ENCODE data around the gene RFTN1.

Gene RFTN1

DNA sequence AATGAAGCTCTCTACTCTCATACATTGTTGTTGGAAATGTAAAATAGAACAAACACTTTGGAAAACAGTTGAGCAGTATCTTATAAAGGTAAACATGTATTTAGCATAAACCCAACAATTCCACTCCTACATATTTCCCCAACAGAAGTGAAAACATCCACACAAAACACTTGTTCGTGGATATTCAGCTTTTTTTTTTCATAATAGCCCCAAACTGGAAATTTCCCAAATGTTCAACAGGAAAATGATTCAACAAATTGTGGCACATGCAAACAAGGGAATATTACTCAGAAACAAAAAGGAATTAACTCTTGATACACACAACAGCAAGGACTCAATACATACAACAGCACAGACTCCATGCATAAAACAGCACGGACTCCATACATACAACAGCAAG, 28.5 kb downstream of the RFTN1 start:
- no peak for DNase-seq

DNA sequence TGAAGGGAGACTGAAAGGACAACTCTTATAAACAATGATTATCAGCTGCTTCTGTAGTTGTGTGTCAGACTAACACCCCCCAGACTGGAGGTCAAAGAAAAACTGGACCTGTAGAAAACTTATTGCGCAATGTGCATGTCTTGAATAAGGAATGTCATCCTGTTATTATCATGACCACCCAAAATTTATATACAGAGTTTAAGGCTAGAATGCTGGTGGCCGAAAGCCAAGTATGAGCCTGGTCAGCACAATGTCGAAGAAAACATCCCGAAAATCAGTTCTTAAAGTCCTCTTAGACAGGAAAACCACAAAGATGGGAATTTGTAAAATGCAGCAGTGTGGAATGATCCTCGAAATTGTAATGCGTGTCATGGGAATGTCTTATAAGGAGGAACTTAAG, 29.3 kb downstream of the RFTN1 start:
- DNase-seq, result no peak

DNA sequence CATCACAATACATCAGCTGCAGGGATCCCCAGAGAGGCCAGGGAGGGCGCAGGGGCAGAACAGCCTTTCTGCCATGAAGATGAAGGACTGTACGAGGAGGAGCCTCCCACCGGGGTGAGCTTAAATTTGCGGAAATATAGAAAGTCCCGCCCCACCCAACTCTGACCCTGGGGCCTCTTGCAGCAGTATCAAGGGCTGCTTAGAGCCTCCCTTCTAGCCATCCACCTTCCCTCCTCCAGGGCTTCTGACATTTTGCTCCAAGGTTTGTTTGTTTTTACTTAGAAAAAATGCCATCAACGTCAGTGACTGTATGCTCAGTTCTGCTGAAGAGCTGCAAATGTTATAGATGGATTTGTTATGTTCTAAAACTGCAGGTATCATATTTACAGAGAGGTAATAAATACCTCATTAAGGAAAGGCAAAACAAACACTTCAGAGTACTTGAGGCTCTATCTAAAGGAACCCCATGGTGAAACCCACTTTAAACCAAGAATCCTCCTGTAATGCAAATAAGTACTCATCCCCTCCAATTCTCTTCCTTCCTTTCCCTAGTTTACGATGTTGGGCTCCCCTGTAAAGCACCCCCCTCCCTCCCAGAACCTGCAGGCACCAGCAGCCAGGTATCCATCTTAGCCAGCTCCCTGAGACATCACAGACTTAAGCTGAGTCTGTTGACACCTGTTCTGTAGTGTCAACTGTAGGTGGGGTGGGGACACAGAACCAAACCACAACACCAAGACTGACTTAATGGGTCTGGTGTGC, 30.5 kb downstream of the RFTN1 start:
- DNase-seq, result peak; percentile 68

DNA sequence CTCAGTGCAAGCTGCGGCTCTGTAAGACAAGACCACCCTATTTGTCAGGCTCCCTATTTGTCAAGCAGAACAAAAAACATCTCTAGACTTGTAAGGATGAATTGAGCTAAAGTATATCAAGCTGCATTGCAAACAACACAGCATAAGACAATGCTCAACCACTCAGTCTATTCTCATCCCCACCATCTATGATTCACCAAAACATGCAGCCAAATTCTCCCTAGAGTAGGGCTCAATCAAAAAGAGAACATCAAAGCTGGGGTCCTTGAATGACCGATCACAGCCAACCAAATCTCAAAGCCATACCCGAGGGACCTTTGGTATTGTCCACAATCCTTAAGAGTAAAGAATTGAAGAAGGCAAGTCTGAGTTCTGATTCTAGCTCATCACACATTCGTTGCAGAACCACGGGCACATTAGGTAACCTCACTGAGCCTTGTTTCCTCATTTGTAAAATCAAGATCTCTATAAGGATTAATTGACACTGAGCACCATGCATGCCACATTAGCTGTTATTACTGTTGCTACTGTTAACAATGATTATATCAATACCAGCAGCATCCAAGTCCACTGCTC, 31.2 kb downstream of the RFTN1 start:
- peak; percentile 65 for DNase-seq

DNA sequence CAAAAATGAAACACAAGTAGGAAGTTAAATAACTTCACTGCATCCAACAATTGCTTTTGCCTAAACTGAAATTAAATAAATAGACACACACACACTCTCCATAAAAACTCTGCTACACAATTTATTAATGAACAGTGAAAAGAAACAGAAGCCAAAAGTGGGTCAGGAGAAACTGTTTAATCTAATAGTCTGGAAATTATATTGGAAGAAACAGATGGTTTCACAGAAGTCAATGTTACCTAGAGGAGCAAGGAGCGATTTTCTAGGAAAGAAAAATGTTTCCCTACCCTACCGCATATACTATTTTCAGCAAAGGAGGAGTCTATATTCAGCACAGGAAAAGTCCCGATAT, 32.0 kb downstream of the RFTN1 start:
- DNase-seq, result no peak

DNA sequence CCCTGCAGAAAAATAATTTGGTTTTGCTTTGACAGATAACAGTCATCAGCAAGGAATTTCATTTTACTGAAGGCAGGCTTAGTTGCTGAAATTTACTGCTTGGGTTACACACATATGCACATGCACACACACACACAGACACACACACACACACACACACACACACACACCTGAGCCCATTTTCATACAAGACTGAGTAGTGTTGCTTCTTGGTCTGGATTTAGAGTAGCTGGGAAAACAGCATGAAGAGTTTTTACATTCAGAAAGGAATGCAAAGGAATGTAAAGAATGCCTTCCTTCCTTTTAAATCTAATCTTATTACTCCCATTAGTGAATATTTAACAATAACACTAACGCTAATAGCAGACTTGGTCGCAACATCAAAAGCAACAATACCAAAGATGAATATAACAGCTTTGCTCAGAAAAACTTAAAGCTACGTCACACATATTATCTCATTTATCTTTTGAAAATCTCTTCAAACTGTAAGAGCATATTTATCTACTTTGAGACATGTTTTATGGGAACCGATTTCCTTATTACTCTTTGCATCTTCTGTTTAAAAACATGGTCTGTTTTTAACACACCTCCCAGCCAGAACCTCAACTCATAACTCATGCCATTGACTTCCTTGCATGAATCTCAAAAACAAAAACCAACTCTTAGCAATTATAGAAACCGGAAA, 32.5 kb downstream of the RFTN1 start:
- DNase-seq, result peak; percentile 60

DNA sequence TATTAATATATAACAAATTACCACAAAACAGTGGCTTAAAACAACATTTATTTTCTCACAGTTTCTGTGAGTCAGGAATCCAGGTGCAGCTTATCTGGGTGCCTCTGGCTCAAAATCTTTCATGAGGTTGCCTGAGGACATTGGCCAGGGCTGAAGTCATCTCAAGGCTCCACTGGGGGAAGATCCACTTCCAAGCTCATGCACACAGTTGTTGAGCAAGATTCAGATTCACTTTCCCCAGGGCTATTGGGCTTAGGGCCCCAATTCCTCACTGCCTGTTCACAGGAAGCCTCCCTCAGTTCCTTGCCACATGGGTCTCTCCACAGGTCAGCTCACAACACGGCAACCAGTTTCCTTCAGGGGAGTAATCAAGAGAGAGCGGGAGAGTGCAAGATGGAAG, 35.0 kb downstream of the RFTN1 start:
- peak; percentile 9 for DNase-seq

DNA sequence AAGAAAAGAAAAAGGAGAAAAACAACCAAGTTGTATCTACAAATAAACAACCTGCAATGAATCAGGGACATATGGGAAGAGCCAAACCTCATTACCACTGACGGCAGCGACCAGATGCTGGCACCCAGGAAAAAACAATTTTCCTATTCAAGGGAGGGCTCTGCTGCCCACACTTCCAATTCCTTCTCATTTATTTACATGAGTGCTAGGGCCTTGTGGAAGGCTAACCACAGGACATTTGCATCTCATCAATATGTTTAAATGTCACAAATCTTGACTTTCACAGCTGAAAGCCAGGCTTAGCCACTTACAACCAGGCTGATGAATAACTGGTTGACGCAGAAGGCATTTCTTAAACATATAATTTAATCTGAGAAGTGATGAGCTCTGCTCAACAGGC, 36.0 kb downstream of the RFTN1 start:
- no peak for DNase-seq

DNA sequence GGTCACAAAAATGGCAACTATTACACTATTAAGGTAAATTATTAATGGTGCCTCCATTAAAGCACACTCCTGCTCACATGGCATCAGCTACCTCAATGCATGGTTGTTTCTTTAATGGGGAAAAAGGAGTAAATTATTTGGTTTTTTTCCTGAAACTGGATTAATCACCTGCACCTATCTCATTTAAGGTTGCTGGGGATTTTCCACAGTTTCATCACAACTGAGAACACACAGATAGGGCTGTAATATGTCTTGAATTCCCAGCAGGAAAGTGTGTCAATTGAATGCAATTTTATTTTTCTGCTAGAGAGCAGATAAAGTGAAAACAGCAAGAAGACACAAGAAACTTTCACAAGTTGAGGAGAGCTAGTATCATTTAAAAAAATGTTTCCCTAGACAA, 36.4 kb downstream of the RFTN1 start:
- DNase-seq, result no peak

DNA sequence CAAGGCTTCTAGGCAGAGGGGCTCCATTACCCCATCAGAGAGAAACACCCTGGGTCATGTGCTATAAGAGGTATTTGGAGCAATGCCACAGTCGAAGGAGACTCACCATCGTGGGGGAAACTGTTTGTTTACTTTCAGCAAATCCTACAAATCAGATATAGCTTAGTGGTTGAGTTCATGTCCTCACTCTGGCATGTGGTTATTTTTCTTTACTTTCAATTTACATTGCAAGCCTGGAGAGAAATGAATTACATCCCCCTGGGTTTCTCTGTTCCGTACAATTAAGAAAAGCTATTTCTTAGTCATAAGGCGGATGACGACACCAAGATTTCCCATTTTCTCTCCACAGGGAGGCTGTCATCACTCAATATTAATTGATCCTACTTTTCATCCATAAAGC, 36.9 kb downstream of the RFTN1 start:
- DNase-seq, result peak; percentile 11

DNA sequence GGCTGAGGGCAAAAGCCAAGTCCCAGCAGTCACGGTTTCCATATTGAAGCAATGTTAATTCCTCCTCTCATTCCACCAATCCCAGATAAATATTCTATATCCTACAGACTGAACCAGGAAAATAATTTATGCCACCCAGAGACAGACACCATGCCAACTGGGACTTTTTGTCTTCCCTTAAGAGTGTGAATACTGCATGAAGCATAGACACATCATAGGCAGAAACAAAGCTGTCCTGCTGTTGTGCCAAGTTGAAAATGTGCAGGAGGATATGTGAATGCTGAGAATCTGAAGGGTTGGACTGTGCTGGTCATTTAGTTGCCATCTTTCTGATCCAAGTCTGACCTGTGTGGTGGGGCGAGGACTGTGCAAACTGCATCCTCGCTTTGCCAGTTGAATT, 37.7 kb downstream of the RFTN1 start:
- DNase-seq, result no peak

DNA sequence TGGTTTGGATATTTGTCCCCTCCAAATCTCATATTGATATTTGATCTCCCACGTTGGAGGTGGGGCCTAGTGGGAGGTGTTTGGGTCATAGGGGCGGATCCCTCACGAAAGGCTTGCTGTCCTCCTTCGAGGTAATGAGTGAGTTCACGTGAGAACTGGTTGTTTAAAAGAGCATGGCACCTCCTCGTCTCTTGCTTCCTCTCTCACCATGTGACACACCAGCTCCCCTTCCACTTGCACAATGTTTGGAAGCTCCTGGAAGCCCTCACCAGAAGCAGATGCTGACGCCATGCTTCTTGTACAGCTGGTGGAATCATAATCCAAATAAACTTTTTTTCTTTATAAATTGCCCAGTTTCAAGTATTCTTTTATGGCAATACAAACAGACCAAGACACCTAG, 38.6 kb downstream of the RFTN1 start:
- no peak for DNase-seq

DNA sequence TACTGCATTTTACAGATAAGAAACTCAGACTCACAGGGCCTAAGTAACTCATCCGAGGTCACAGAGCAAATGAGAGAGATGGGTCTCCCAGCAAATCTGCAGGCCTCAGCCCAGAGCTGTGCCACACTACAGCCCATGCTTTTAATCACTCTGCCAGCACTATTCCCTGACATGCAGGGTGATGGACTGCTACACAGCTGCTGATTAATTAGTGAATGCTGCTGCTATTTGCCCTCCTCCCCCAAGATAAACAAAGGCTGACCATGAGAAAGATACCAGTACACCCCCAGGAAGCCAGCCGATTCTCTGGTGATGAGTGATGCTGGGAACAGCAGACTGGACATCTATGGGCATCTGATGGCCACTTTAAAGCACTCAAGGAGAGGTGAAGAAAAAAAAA, 39.3 kb downstream of the RFTN1 start:
- no peak for DNase-seq

DNA sequence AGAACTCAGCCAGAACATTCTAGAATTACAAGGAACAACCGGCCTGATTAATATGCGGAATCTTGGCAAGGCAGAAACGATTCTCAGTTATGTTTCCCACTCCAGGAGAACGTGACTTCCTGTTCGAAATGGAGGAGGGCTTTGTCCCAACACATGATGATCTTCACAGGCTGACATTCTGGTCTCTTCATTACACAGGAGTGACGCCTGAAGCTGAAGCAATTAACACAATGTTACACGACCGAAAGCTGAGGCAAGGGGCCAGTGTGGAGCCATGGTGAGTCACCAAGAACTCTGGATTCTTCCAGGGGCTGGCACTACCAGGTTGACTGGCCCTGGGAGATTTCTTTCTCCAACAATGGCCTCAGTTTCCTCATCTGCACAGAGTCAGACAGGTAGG, 40.9 kb downstream of the RFTN1 start:
- DNase-seq, result no peak

DNA sequence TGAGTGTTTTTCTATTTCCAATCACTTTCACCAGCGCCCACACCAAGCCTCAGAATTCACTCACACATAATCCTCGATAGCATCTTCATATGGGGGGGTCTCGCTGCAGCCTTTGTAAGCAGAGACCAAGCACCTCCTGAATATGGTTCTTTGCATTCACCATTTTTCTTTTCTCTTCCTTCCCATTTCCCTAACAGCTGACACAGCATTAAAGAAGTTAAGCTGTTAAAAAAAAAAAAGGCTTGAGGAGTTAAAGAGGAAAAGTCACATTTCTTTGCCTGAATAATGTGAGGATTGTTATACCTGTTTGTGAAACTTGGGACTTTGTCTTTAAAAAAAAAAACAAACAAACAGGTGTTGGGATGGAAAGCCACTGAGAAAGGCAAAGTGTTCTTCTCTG, 41.6 kb downstream of the RFTN1 start:
- DNase-seq, result no peak

DNA sequence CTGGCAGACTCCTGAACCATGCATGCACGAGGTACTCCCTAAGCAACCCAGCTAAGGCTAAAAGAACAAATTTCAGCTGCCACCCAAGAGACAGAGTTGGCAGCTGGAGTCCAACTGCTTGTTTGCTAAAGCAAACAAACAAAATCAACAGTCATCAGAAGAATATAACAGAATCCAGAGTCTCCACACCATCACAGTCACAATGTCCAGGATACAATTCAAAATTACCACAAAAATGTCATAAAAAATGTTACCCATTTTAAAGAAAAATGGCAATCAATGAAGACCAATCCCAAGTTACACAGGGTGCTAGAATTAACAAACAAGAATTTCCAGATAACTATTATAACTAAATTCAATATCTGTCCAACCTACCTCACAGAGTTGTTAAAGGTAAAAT, 42.9 kb downstream of the RFTN1 start:
- no peak for DNase-seq

DNA sequence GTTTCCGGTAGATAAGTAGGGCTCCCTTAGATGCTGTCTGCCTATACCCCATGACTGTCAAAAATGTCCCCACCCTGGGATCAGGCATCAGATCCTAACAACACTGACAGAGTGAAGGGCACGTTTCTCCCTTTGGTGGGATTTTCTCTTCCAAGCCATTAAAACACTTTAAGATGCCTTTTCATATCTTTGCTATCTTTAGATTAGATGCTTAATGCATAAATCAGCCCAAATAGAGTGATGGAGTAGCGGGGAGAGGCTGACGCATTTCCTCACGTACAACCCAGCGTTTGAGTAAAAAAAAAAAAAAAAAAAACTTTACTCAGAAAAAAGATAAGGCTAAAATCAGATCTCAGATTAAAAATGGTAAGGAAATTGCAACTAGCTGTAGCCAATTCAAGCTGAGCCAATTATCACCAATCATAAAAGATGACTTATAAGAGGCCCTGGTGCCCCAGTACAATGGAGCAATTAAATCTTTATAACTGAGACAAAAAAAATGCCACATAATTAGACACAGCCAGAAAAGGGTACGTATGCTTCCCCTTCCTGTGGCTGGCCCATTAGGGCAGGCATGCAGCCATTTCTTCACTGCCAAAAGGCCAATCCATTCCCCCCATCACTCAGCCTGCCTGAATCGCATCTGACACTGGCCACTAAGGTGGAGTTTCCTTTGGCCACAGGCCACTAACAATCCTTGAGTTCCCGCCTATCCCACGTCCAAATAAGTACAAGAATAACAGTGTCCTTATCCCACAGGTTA, 45.0 kb downstream of the RFTN1 start:
- DNase-seq, result no peak

DNA sequence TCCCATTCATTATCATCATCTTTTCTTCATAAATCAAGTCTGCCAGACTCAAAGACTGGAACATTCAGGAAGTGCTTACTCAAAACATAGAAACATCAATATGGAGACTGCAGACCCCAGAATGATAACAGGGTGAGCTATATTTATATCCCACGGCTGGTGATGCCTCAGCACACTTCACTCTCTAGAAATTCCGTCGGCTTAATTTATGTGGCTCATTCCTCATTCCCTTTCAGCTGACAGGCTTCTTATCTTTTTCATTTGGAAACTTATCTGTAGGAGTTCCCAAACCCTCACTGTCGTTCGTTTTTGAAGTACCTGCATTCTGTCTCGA, 45.5 kb downstream of the RFTN1 start:
- DNase-seq, result no peak

DNA sequence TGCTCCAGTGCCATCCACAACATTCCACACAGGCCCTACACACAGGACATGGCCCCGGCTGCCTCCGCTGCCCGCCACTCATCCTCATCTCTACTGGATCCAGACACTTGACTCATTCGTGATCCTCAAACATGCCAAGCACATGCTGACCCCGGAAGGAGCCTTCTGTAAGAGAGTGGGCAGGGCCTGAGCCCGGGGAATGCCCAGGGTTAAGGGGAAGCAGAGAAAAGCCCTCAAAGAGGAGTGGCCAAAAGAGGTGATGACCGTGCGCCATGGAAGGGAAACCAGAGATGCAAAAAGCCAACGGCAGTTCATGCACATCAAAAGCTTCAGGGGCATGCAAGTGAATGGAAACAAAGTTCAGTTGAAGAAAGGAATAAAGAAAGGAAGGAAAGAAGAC, 46.1 kb downstream of the RFTN1 start:
- no peak for DNase-seq

DNA sequence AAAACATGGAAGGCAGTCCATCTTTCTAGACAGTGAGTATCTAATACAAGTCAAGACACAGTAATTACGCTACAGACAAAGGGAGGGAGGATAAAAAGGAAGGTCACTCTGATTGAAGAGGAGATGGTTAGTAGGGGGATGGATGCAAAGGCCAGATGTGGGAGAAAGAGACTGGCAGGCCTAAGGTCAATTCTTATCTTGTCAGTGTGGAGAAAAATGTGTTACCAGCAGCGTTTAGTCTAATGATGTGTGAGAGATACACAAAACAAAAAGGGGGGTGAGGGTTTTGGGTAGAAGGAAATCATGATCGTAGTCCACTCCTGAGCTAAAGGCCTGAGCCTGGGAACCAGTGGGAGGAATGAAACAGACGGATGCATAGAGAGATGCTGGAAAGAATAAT, 46.7 kb downstream of the RFTN1 start:
- DNase-seq, result no peak

DNA sequence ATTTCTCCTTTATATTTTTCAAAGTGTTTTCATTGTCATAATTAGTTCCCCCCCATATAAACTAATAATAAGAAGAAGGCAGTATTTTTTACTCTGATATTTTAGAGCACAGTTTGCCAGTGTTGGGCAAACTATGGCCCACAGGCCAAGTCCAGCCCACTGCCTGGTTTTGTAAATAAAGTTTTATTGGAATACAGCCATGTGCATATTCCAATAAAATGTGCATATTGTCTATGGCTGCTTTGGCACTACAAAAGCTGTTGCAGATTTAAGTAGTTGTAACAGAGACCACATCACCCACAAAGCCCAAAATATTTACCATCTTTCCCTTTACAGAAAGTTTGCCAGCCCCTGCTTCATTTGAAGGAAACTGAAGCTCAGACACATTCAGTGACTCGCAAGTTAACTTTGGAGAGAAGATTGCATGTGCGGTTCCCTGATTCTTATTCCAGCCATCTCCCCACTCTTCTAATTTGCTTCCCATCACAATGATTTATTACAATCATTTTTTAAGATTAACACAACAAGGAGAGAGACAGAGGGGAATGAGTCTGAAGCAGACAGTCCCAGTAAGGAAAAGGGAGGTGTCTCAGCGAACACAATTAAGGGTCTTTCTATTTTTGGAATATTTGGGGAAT, 48.9 kb downstream of the RFTN1 start:
- DNase-seq, result no peak

DNA sequence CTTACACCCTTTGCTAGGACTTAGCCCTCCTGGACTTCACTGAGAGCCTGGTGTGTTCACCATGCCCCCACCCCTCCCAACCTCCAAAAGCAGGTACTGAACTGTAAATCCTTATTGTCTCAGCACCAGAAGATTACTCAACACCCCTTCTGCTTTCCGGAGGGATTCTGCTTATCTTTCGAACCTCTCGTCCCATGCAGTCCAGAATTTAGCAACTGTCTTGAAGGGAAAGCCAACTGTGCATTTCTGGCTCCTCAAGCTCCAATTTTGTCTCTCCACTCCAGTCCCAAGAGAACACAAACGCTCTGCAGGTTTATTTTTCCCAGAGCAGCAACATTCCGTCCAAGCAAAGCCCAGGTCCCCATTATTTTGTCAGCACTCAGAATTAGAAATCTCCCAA, 49.6 kb downstream of the RFTN1 start:
- DNase-seq, result no peak

DNA sequence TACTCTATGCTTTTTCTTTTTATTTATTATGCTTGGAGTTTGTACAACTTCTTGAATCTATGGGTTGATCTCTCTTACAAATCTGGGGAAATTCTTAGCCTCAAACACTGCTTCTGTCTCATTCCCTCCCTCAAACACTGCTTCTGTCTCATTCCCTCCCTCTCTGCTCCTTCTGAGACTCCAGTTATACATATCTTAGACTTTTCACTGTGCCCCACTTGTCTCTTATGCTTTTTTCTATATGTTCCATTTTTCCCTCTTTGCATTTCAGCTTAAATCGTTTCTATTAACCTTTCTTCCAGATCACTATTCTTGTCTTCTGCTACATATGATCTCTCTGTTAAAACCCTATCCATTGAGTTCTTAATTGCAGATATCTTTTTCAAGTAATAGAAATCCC, 50.4 kb downstream of the RFTN1 start:
- DNase-seq, result no peak

DNA sequence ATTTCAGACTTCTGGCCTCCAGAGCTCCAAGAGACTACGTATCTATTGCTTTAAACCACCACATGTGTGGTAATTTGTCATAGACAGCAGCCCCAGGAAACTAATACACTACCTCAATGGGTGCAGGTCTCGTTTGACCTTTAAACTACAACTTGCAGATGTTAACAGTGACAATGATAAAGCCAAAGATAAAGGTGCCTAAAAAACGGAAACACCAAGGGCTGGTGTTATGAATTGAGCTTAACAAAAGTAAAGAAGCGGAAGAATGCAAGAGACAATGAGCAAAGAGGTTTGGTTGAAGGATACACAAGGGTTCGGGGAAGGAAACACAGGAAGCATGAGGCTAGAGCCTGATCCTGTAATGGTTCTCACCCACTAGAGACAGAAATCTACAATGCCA, 50.8 kb downstream of the RFTN1 start:
- DNase-seq, result no peak

Data from MV-4-11 (cell line).